ENCODE results near the gene SPTLC3.

Gene SPTLC3

DNA sequence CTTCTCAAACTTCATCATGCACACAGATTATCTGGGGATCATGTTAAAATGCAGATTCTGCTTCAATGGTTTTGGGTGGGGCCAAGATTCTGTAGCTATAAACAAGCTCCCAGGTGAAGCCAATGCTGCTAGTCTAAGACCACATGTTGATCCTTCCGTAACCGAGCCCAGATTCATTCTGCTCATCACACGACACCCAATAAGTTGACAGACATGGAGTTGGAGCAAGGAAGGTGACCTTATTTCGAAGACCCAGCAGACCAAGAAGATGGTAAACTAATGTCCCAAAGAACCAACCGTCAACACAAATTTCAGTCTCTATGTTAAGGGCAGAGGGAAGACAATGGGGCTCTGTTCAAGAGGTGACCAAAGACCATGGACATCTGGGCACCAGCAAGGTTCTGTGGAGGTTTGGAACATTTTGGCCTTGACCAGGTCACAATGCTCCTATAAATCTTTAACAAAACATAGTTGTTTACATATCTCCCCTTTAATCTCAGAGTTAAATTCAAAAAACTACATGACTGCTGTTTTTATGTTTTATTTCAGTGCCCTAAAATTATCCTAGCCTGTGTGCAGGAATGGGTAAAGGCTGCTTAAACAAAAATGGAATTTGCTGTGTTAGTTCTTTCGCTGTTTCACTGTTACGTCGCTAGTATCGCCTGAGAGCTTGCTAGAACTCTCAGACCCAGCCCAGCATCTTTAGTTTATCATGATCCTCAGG lies 50.1 kb downstream of the SPTLC3 start:
- H3K79me2 ChIP-seq (ENCODE audit: low read length), result no peaks in the 10 kb centered on the region
- H3K4me2 ChIP-seq (ENCODE audit: low read length), result no peak overlapping the region
- H3K9me3 ChIP-seq (ENCODE audit: insufficient read depth, low read length), result no peaks in the 10 kb centered on the region
- TF ChIP-seq CTCF (IDR thresholded peaks at IDR 0.05; ENCODE audit: low read depth, low read length) (no peak), EZH2phosphoT487 (IDR thresholded peaks at IDR 0.05; ENCODE audit: low read depth) (no peak)
- H4K20me1 ChIP-seq (ENCODE audit: insufficient read depth, low read length), result no peaks in the 10 kb centered on the region
- H3K27ac ChIP-seq (ENCODE audit: low read length), result no peak overlapping the region
- H3K9ac ChIP-seq (ENCODE audit: low read length), result no peak overlapping the region
- H2AFZ ChIP-seq (ENCODE audit: low read depth, low read length), result no peak overlapping the region
- H3K27me3 ChIP-seq (ENCODE audit: low read depth, low read length), result peaks cover 46% of the 10 kb centered on the region
- no peak overlapping the region for H3K4me3 ChIP-seq (ENCODE audit: low read length)
- H3K36me3 ChIP-seq (replicated peaks; ENCODE audit: low read depth, low read length), result no peaks in the 10 kb centered on the region
- no peaks in the 10 kb centered on the region for H3K4me1 ChIP-seq (ENCODE audit: low read length)

GRCh38 chr20:13059398-13060136 lies 50.8 kb downstream of the SPTLC3 start:
- Histone ChIP-seq H3K4me2 (ENCODE audit: low read length) (no peak overlapping the region), H3K36me3 (replicated peaks; ENCODE audit: low read depth, low read length) (no peaks in the 10 kb centered on the region), H2AFZ (ENCODE audit: low read depth, low read length) (no peak overlapping the region), H3K4me1 (ENCODE audit: low read length) (no peaks in the 10 kb centered on the region), H3K27me3 (ENCODE audit: low read depth, low read length) (peaks cover 39% of the 10 kb centered on the region), H3K9ac (ENCODE audit: low read length) (no peak overlapping the region), H3K9me3 (ENCODE audit: insufficient read depth, low read length) (no peaks in the 10 kb centered on the region), H3K79me2 (ENCODE audit: low read length) (no peaks in the 10 kb centered on the region), H3K4me3 (ENCODE audit: low read length) (no peak overlapping the region), H3K27ac (ENCODE audit: low read length) (no peak overlapping the region), H4K20me1 (ENCODE audit: insufficient read depth, low read length) (no peaks in the 10 kb centered on the region)
- TF ChIP-seq EZH2phosphoT487 (IDR thresholded peaks at IDR 0.05; ENCODE audit: low read depth), result no peak
- TF ChIP-seq CTCF (IDR thresholded peaks at IDR 0.05; ENCODE audit: low read depth, low read length), result no peak

DNA sequence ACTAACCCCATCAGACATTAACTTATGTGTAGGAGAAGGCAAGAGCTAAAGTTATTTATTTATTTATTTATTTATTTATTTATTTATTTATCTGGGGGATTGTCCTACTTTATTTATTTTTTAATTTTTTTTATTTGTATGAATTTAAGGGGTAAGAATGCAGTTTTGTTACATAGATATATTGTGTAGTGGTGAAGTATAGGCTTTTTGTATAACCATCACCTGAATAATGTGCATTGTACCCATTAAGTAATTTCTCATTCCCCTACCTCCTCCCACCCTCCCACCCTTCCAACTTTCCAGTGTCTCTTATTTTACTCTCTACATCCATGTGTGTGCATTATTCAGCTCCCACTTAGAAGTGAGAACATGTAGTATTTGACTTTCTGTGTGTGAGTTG lies 51.6 kb downstream of the SPTLC3 start:
- no peaks in the 10 kb centered on the region for H3K4me1 ChIP-seq (ENCODE audit: low read length)
- TF ChIP-seq CTCF (IDR thresholded peaks at IDR 0.05; ENCODE audit: low read depth, low read length), result no peak
- TF ChIP-seq EZH2phosphoT487 (IDR thresholded peaks at IDR 0.05; ENCODE audit: low read depth), result no peak

DNA sequence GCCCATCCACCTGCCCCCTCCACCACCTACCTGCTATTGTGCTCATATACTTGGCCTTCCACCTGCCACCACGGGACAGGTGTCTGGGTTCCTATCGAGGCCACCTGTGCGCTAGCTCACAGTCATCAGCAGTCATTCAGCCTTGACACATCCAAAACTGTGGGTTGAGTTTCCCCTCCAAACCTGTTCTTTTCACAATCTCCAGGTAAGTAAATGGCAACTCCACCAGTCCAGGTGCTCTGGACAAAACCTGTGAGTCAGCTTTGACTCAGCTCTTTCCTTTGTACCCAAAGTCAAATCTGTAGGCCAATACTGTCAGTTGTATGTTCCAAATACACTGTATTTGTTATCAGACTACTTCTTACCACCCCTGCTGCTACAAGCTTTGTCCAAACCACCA lies 52.6 kb downstream of the SPTLC3 start:
- no peaks in the 10 kb centered on the region for H4K20me1 ChIP-seq (ENCODE audit: insufficient read depth, low read length)
- H3K27me3 ChIP-seq (ENCODE audit: low read depth, low read length), result peaks cover 27% of the 10 kb centered on the region
- H3K79me2 ChIP-seq (ENCODE audit: low read length), result no peaks in the 10 kb centered on the region
- TF ChIP-seq CTCF (IDR thresholded peaks at IDR 0.05; ENCODE audit: low read depth, low read length) (no peak), EZH2phosphoT487 (IDR thresholded peaks at IDR 0.05; ENCODE audit: low read depth) (no peak)
- no peak overlapping the region for H3K4me2 ChIP-seq (ENCODE audit: low read length)
- no peak overlapping the region for H3K27ac ChIP-seq (ENCODE audit: low read length)
- no peaks in the 10 kb centered on the region for H3K9me3 ChIP-seq (ENCODE audit: insufficient read depth, low read length)
- H3K4me3 ChIP-seq (ENCODE audit: low read length), result no peak overlapping the region
- H3K36me3 ChIP-seq (replicated peaks; ENCODE audit: low read depth, low read length), result no peaks in the 10 kb centered on the region
- no peak overlapping the region for H2AFZ ChIP-seq (ENCODE audit: low read depth, low read length)
- no peak overlapping the region for H3K9ac ChIP-seq (ENCODE audit: low read length)
- no peaks in the 10 kb centered on the region for H3K4me1 ChIP-seq (ENCODE audit: low read length)

More for the DNA sequence above, 51.6 kb downstream of the SPTLC3 start:
- no peak overlapping the region for H3K4me3 ChIP-seq (ENCODE audit: low read length)
- H3K9ac ChIP-seq (ENCODE audit: low read length), result no peak overlapping the region
- H3K79me2 ChIP-seq (ENCODE audit: low read length), result no peaks in the 10 kb centered on the region
- H3K36me3 ChIP-seq (replicated peaks; ENCODE audit: low read depth, low read length), result no peaks in the 10 kb centered on the region
- H4K20me1 ChIP-seq (ENCODE audit: insufficient read depth, low read length), result no peaks in the 10 kb centered on the region
- peaks cover 33% of the 10 kb centered on the region for H3K27me3 ChIP-seq (ENCODE audit: low read depth, low read length)
- H3K9me3 ChIP-seq (ENCODE audit: insufficient read depth, low read length), result no peaks in the 10 kb centered on the region
- no peak overlapping the region for H3K4me2 ChIP-seq (ENCODE audit: low read length)
- H2AFZ ChIP-seq (ENCODE audit: low read depth, low read length), result no peak overlapping the region
- no peak overlapping the region for H3K27ac ChIP-seq (ENCODE audit: low read length)

All from OCI-LY3 (cell line).